Lung (tissue), 12 donors: ENCODE data around the gene METTL3. TPM values are rescaled to one million over a fixed set of nuclear protein-coding genes. Genes with fewer than 3 reads are reported as not detected.

Source experiments
- ATAC-seq: fragments of 200-7000 bp; cut with Tn5 transposase; one replicate; pipeline ENCODE4 v1.9.1; 2020; ENCODE audit warnings: moderate number of reproducible peaks; ENCODE audit not compliant: insufficient read depth, low FRiP score
- DNase-seq, 3 donors: peaks; one replicate each; pipeline ENCODE4 v3.0.0-alpha.2; 2013 to 2017
- H3K27ac ChIP-seq, 2 donors: one replicate each; pipeline ENCODE4 v1.5.1; 2013; ENCODE audit warnings: mild to moderate bottlenecking in 2 of 2, moderate library complexity in 2 of 2, control low read depth in 1 of 2, inconsistent platforms in 1 of 2, low read depth in 1 of 2, low read length in 1 of 2
- H3K27me3 ChIP-seq, 3 donors: one replicate each; pipeline ENCODE4 v1.5.1; 2013; ENCODE audit warnings: low read length in 2 of 3; ENCODE audit not compliant: control insufficient read depth in 3 of 3, insufficient read depth in 3 of 3
- H3K36me3 ChIP-seq, 4 donors: one replicate each; pipeline ENCODE4 v1.5.1; 2013; ENCODE audit warnings: low read length in 4 of 4, mild to moderate bottlenecking in 1 of 4, moderate library complexity in 1 of 4; ENCODE audit not compliant: control insufficient read depth in 4 of 4, insufficient read depth in 4 of 4
- H3K4me1 ChIP-seq, 5 donors: one replicate each; pipeline ENCODE4 v1.5.1; 2013; ENCODE audit warnings: low read length in 5 of 5, mild to moderate bottlenecking in 2 of 5, moderate library complexity in 1 of 5; ENCODE audit not compliant: control insufficient read depth in 5 of 5, insufficient read depth in 5 of 5
- H3K4me3 ChIP-seq: one replicate; pipeline ENCODE4 v1.5.1; 2013; ENCODE audit warnings: mild to moderate bottlenecking, control low read depth, moderate library complexity
- H3K9ac ChIP-seq, 2 donors: one replicate each; pipeline ENCODE4 v1.5.1; 2013; ENCODE audit warnings: low read length in 2 of 2, control low read depth in 1 of 2; ENCODE audit not compliant: insufficient read depth in 1 of 2
- H3K9me3 ChIP-seq, 4 donors: one replicate each; pipeline ENCODE4 v1.5.1; 2013; ENCODE audit warnings: low read length in 3 of 4, mild to moderate bottlenecking in 1 of 4, moderate library complexity in 1 of 4; ENCODE audit not compliant: control insufficient read depth in 4 of 4, insufficient read depth in 3 of 4
- WGBS, 2 donors: extraction: QIAGEN DNeasy Blood & Tissue Kit; methylation state at CpG; one replicate each; pipeline ENCODE4 v1.1.7; 2013; 5-methylcytosine and 5-hydroxymethylcytosine counted together
- polyA plus RNA-seq, 2 donors: library from polyadenylated mRNA; stranded (reverse); fragments of 200-250 nt; gene quantifications; one replicate each; pipeline ENCODE4 v1.2.1, GENCODE V29; 2013
- total RNA-seq, 2 donors: library from RNA; depleted of rRNA in 1 of 2; stranded (reverse); fragments of >200 nt in 1 of 2; gene quantifications; one replicate each; pipeline ENCODE4 v1.2.1, GENCODE V29; 2014 to 2021
- TF ChIP-seq, protein P1 (sequence below): IDR thresholded peaks from 2 replicates; pipeline ENCODE4 v1.5.1; 2012; ENCODE audit warnings: mild to moderate bottlenecking; ENCODE audit errors: control extremely low read depth, extremely low read depth
- donor health status: control.
- donor health status: control.
- donor health status: Bipolar disorder and iron deficiency.
- donor health status: healthy.
- donor health status: DM: yes; HTN: yes; CAD: no.

Gene METTL3
- total and polyA plus RNA-seq, 4 donors = 34.6 to 77.2 (median 44.4) TPM

DNA sequence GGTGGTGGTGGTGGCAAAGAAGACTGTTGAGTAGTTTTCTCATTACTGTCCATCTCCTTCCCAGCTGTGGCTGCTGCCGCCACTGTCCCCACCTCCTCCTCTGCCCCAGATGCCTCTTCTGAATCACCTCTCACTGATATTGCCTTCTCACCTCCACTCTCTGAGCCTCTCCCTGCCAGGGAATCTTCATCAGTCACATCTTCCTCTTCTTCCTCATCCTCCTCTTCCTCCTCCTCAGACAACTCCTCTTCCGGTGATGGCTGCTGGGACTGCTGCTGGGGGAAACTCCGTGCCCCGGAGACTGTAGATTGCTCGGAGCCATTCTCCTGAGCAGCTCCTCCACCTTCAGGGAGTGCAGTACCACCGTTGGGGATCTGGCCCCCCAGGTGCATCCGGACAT lies 12.1 kb upstream of the METTL3 start:
- Histone ChIP-seq H3K9me3 (no peaks in the 10 kb centered on the region), H3K4me1 (peaks cover 0 to 12% (median 4%) of the 10 kb centered on the region in 5 donors), H3K9ac (no peak overlapping the region), H3K4me3 (no peak overlapping the region), H3K36me3 (peaks cover 0 to 18% (median 3%) of the 10 kb centered on the region in 4 donors), H3K27ac (no peak overlapping the region), H3K27me3 (no peaks in the 10 kb centered on the region)
- ATAC-seq = no peak
- WGBS, 2 donors = 81% methylated on average over 7 of the region's 7 CpGs
- no peak for DNase-seq
- TF ChIP-seq, protein P1, sequence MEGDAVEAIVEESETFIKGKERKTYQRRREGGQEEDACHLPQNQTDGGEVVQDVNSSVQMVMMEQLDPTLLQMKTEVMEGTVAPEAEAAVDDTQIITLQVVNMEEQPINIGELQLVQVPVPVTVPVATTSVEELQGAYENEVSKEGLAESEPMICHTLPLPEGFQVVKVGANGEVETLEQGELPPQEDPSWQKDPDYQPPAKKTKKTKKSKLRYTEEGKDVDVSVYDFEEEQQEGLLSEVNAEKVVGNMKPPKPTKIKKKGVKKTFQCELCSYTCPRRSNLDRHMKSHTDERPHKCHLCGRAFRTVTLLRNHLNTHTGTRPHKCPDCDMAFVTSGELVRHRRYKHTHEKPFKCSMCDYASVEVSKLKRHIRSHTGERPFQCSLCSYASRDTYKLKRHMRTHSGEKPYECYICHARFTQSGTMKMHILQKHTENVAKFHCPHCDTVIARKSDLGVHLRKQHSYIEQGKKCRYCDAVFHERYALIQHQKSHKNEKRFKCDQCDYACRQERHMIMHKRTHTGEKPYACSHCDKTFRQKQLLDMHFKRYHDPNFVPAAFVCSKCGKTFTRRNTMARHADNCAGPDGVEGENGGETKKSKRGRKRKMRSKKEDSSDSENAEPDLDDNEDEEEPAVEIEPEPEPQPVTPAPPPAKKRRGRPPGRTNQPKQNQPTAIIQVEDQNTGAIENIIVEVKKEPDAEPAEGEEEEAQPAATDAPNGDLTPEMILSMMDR = no peak

- no peaks in the 10 kb centered on the region for H3K9me3 ChIP-seq
- TF ChIP-seq, protein P1 = no peak
- DNase-seq (no peak), ATAC-seq (no peak)
- H3K9ac ChIP-seq = no peak overlapping the region
- H3K4me3 ChIP-seq = no peak overlapping the region
- peaks cover 0 to 18% (median 3%) of the 10 kb centered on the region in 4 donors for H3K36me3 ChIP-seq
- H3K27me3 ChIP-seq = no peaks in the 10 kb centered on the region
- WGBS, 2 donors = 61 to 63% methylated on average over 2 of the region's 2 CpGs
- no peak overlapping the region for H3K27ac ChIP-seq
- H3K4me1 ChIP-seq = peaks cover 0 to 5% (median 2%) of the 10 kb centered on the region in 5 donors
Observed at GRCh38 chr14:21521501-21521900, 10.4 kb upstream of the METTL3 start.

GRCh38 chr14:21520767-21521166 lies 9.6 kb upstream of the METTL3 start:
- Histone ChIP-seq H3K4me3 (no peak overlapping the region), H3K27me3 (no peaks in the 10 kb centered on the region), H3K4me1 (peaks cover 0 to 4% (median 2%) of the 10 kb centered on the region in 5 donors), H3K27ac (no peak overlapping the region), H3K9me3 (no peaks in the 10 kb centered on the region), H3K9ac (no peak overlapping the region), H3K36me3 (peaks cover 0 to 18% (median 3%) of the 10 kb centered on the region in 4 donors)
- ATAC-seq = no peak
- 75 to 94% methylated on average over 1 of the region's 1 CpG for WGBS, 2 donors
- DNase-seq = no peak
- TF ChIP-seq, protein P1 = no peak

DNA sequence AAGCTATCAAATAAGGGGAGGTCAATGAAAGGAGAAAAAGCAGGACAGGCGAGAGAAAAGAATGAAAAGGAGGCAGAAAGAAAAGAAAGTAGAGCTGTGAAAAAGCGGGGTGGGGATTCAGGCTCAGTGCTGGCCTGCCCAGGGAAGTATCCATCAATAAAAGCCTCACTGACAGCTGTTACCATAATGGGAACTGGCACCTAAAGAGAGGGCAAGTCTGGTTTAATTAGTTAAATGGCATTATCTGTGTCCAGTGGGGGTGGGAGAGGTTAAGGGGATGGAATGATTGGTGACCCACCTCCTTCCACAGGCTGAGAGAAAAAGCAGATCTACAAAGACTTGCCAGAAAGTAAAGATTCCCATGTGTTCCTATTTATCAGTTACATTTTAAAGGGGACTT lies 7.6 kb upstream of the METTL3 start:
- no peak overlapping the region for H3K27ac ChIP-seq
- TF ChIP-seq, protein P1 = no peak
- DNase-seq (no peak), ATAC-seq (no peak)
- H3K27me3 ChIP-seq = no peaks in the 10 kb centered on the region
- H3K9ac ChIP-seq = no peak overlapping the region
- peaks cover 0 to 9% (median 1%) of the 10 kb centered on the region in 4 donors for H3K36me3 ChIP-seq
- peaks cover 0 to 2% (median 0%) of the 10 kb centered on the region in 5 donors for H3K4me1 ChIP-seq
- H3K9me3 ChIP-seq = no peaks in the 10 kb centered on the region
- 91 to 94% methylated on average over 2 of the region's 2 CpGs for WGBS, 2 donors
- H3K4me3 ChIP-seq = no peak overlapping the region
